H1 (cell line): ENCODE measurements around the gene COL4A1. TPM values are rescaled to one million over a fixed set of nuclear protein-coding genes. Genes with fewer than 3 reads are reported as not detected.
A peak's percentile ranks its signal among the peaks of the same experiment; 100 is the strongest.

Experiments
- CTCF ChIA-PET: fragments of 300-600 bp; sonication (Branson Sonifier 250); formaldehyde crosslinking; loops from one replicate; lab custom pipeline; 2021; ENCODE audit not compliant: partially characterized antibody; lab: Charles Lee
- POLR2A ChIA-PET: fragments of 300-600 bp; sonication (Branson Sonifier 250); formaldehyde crosslinking; loops from one replicate; lab custom pipeline; 2021; ENCODE audit warnings: inconsistent platforms; ENCODE audit not compliant: partially characterized antibody; lab: Charles Lee
- DNase-seq, 2 experiments: peaks; one replicate each; pipeline versions ENCODE4 v3.0.0 to v3.0.0-alpha.2; 2010 to 2022; ENCODE audit warnings: low spot score in 2 of 2, low read depth in 1 of 2, mixed read lengths in 1 of 2
- FAIRE-seq: peaks from 2 replicates; lab custom pipeline; 2011; peaks lifted over from hg19 to GRCh38; lab: Jason Lieb, UNC
- H2AFZ ChIP-seq: 2 replicates; pipeline ENCODE4 v1.8.1; 2012; ENCODE audit warnings: low read length, inconsistent platforms
- H2AK5ac ChIP-seq: 2 replicates; pipeline ENCODE4 v1.6.1; 2013; ENCODE audit warnings: low read depth, low read length
- H2BK120ac ChIP-seq: replicated peaks from 2 replicates; pipeline ENCODE3; 2013; ENCODE audit warnings: low read depth, low read length, inconsistent platforms
- H2BK12ac ChIP-seq: 2 replicates; pipeline ENCODE4 v1.6.1; 2013; ENCODE audit warnings: low read depth, low read length
- H2BK15ac ChIP-seq: 2 replicates; pipeline ENCODE4 v1.6.1; 2013; ENCODE audit warnings: low read length
- H2BK20ac ChIP-seq: 2 replicates; pipeline ENCODE4 v1.6.1; 2013; ENCODE audit warnings: low read length
- H2BK5ac ChIP-seq: 2 replicates; pipeline ENCODE4 v1.6.1; 2013; ENCODE audit warnings: low read depth, low read length
- H3K14ac ChIP-seq: 2 replicates; pipeline ENCODE4 v1.6.1; 2013; ENCODE audit warnings: inconsistent platforms; ENCODE audit not compliant: insufficient read length
- H3K18ac ChIP-seq: 2 replicates; pipeline ENCODE4 v1.6.1; 2013; ENCODE audit warnings: low read length; ENCODE audit errors: extremely low read depth
- H3K23ac ChIP-seq: 2 replicates; pipeline ENCODE4 v1.6.1; 2013; ENCODE audit warnings: inconsistent platforms; ENCODE audit not compliant: insufficient read length
- H3K23me2 ChIP-seq: 2 replicates; pipeline ENCODE4 v1.6.1; 2013; ENCODE audit warnings: low read depth, low read length
- H3K27ac ChIP-seq: 2 replicates; pipeline ENCODE4 v1.6.1; 2011; ENCODE audit warnings: low read depth, low read length, inconsistent platforms
- H3K27me3 ChIP-seq, 4 experiments: replicated peaks in 1 of 4; 1 replicate in 1 of 4; 2 replicates in 3 of 4; pipeline versions ENCODE4 v1.6.1 to v1.8.1; 2011 to 2013; ENCODE audit warnings: low read length in 3 of 4, mild to moderate bottlenecking in 3 of 4, inconsistent platforms in 2 of 4, mixed read lengths in 2 of 4, moderate library complexity in 1 of 4; ENCODE audit not compliant: control insufficient read depth in 3 of 4, insufficient read depth in 3 of 4; ENCODE audit errors: extremely low read depth in 1 of 4
- H3K36me3 ChIP-seq, 4 experiments: 2 replicates each; pipeline versions ENCODE4 v1.6.1 to v1.8.1; 2011 to 2013; ENCODE audit warnings: mild to moderate bottlenecking in 4 of 4, low read length in 3 of 4, moderate library complexity in 2 of 4, control low read depth in 1 of 4, inconsistent platforms in 1 of 4; ENCODE audit not compliant: insufficient read depth in 4 of 4, control insufficient read depth in 2 of 4
- H3K4ac ChIP-seq: replicated peaks from 2 replicates; pipeline ENCODE3; 2013; ENCODE audit warnings: low read length, low read depth, mixed read lengths, inconsistent platforms; ENCODE audit not compliant: insufficient read length
- H3K4me1 ChIP-seq, 4 experiments: replicated peaks in 1 of 4; 1 replicate in 1 of 4; 2 replicates in 3 of 4; pipeline versions ENCODE4 v1.6.1 to v1.8.1; 2011 to 2013; ENCODE audit warnings: low read length in 3 of 4, inconsistent platforms in 2 of 4, mixed read lengths in 1 of 4; ENCODE audit not compliant: insufficient read depth in 4 of 4, control insufficient read depth in 3 of 4
- H3K4me2 ChIP-seq, 2 experiments: 2 replicates each; pipeline versions ENCODE4 v1.6.1 to v1.8.1; 2011 to 2013; ENCODE audit warnings: low read depth in 2 of 2, low read length in 2 of 2, control low read depth in 1 of 2, inconsistent platforms in 1 of 2, mild to moderate bottlenecking in 1 of 2; ENCODE audit not compliant: insufficient read depth in 1 of 2
- H3K4me3 ChIP-seq, 4 experiments: fragments of 200-600, 300-600 bp in 1 of 4; sonication (generic), shearing (Covaris generic), sonication (Bioruptor Twin) in 1 of 4; 2 replicates each; pipeline versions ENCODE4 v1.5.1 to v1.8.1; 2011 to 2016; ENCODE audit warnings: low read length in 4 of 4, low read depth in 3 of 4, control low read depth in 2 of 4, inconsistent platforms in 2 of 4, mild to moderate bottlenecking in 2 of 4, mixed read lengths in 1 of 4, moderate library complexity in 1 of 4; ENCODE audit not compliant: insufficient read depth in 2 of 4; ENCODE audit errors: extremely low read depth in 1 of 4
- H3K56ac ChIP-seq: replicated peaks from 2 replicates; pipeline ENCODE3; 2013; ENCODE audit warnings: low read depth, mild to moderate bottlenecking, mixed read lengths, low read length, inconsistent platforms; ENCODE audit not compliant: insufficient read length
- H3K79me1 ChIP-seq: 2 replicates; pipeline ENCODE4 v1.6.1; 2013; ENCODE audit warnings: low read depth, low read length, control low read depth
- H3K79me2 ChIP-seq, 2 experiments: 2 replicates each; pipeline versions ENCODE4 v1.6.1 to v1.8.1; 2012 to 2013; ENCODE audit warnings: low read length in 2 of 2, mild to moderate bottlenecking in 2 of 2, inconsistent platforms in 1 of 2; ENCODE audit not compliant: insufficient read depth in 2 of 2, control insufficient read depth in 1 of 2
- H3K9ac ChIP-seq, 4 experiments: replicated peaks in 1 of 4; 1 replicate in 1 of 4; 2 replicates in 3 of 4; pipeline versions ENCODE4 v1.6.1 to v1.8.1; 2011 to 2013; ENCODE audit warnings: low read depth in 3 of 4, low read length in 3 of 4, control low read depth in 2 of 4, mild to moderate bottlenecking in 2 of 4, moderate library complexity in 2 of 4, inconsistent platforms in 1 of 4; ENCODE audit errors: extremely low read depth in 1 of 4
- H3K9me3 ChIP-seq, 2 experiments: 2 replicates each; pipeline versions ENCODE4 v1.6.1 to v1.8.1; 2012 to 2013; ENCODE audit warnings: mild to moderate bottlenecking in 2 of 2, moderate library complexity in 2 of 2, control low read depth in 1 of 2, inconsistent platforms in 1 of 2, low read depth in 1 of 2, low read length in 1 of 2, mixed read lengths in 1 of 2; ENCODE audit not compliant: insufficient read depth in 2 of 2
- H4K20me1 ChIP-seq, 2 experiments: replicated peaks in 1 of 2; 2 replicates each; pipeline versions ENCODE3 to v1.8.1; 2011 to 2013; ENCODE audit warnings: inconsistent platforms in 2 of 2, low read length in 2 of 2, mild to moderate bottlenecking in 1 of 2; ENCODE audit not compliant: insufficient read depth in 2 of 2, control insufficient read depth in 1 of 2
- H4K5ac ChIP-seq: 2 replicates; pipeline ENCODE4 v1.6.1; 2013; ENCODE audit warnings: low read length, low read depth, mixed read lengths, inconsistent platforms; ENCODE audit not compliant: insufficient read length
- H4K8ac ChIP-seq: 2 replicates; pipeline ENCODE4 v1.8.0; 2013; ENCODE audit warnings: mild to moderate bottlenecking, moderate library complexity, low read length, inconsistent platforms; ENCODE audit not compliant: insufficient read depth; ENCODE audit errors: extremely low read depth
- H4K91ac ChIP-seq: replicated peaks from 2 replicates; pipeline ENCODE3; 2013; ENCODE audit warnings: low read length, mixed read lengths, inconsistent platforms; ENCODE audit not compliant: insufficient read length
- CBX5 ChIP-seq: fragments of 300-800, 300-1000 bp; sonication (generic); IDR thresholded peaks from 2 replicates; pipeline ENCODE4 v1.7.1; 2016; ENCODE audit warnings: antibody characterized with exemption, low read length, low read depth
- CREB1 ChIP-seq: IDR thresholded peaks from 2 replicates; pipeline ENCODE4 v1.6.1; 2012; ENCODE audit warnings: inconsistent platforms
- FOSL1 ChIP-seq: IDR thresholded peaks from 2 replicates; pipeline ENCODE4 v1.6.1; 2011; ENCODE audit warnings: mild to moderate bottlenecking, low read depth, low read length, moderate library complexity; ENCODE audit not compliant: insufficient read depth
- KDM1A ChIP-seq: fragments of 200-600, 300-600 bp; sonication (generic); IDR thresholded peaks from 2 replicates; pipeline ENCODE4 v1.7.1; 2016; ENCODE audit warnings: mild to moderate bottlenecking, low read length, borderline replicate concordance
- KDM4A ChIP-seq: IDR thresholded peaks from one replicate; pipeline ENCODE4 v1.7.1; 2012; ENCODE audit warnings: low read depth, mild to moderate bottlenecking, moderate library complexity, low read length, inconsistent platforms; ENCODE audit not compliant: severe bottlenecking
- SIN3A ChIP-seq, 2 experiments: IDR thresholded peaks in 1 of 2; conservative IDR thresholded peaks in 1 of 2; 2 replicates each; pipeline ENCODE4 v1.6.1; 2011 to 2012; ENCODE audit warnings: low read length in 2 of 2, improper control_type of control experiment in 1 of 2, low read depth in 1 of 2, mild to moderate bottlenecking in 1 of 2
- SP2 ChIP-seq: IDR thresholded peaks from 2 replicates; pipeline ENCODE4 v1.6.1; 2012; ENCODE audit warnings: mild to moderate bottlenecking, low read length, inconsistent platforms
- TEAD4 ChIP-seq: IDR thresholded peaks from 2 replicates; pipeline ENCODE4 v1.6.1; 2012; ENCODE audit warnings: low read depth, low read length, inconsistent platforms, mixed read lengths
- WGBS, 2 experiments: shearing (Covaris generic) in 1 of 2; methylation state at CpG; one replicate each; pipeline versions ENCODE4 v1.1.6 to v1.1.7; 2013 to 2015; ENCODE audit warnings: low lambda C conversion rate in 2 of 2, mixed read lengths in 2 of 2, inconsistent platforms in 1 of 2, low coverage in 1 of 2, missing lambda C conversion rate in 1 of 2; ENCODE audit not compliant: insufficient replicate concordance in 2 of 2, insufficient coverage in 1 of 2, insufficient read length in 1 of 2; ENCODE audit errors: extremely low coverage in 1 of 2, missing lambda C conversion rate in 1 of 2; 5-methylcytosine and 5-hydroxymethylcytosine counted together
- polyA plus RNA-seq, 7 experiments: library from polyadenylated mRNA; depleted of rRNA in 3 of 7; stranded (reverse) in 5 of 7; unstranded in 2 of 7; fragments of >200 nt in 5 of 7; fragments of 200-250 nt in 2 of 7; gene quantifications; 1 replicate in 5 of 7; 2 replicates in 1 of 7; 4 replicates in 1 of 7; pipeline versions ENCODE4 v1.2.1 to v1.2.3, GENCODE V29; 2011 to 2013; ENCODE audit warnings: missing spikeins in 2 of 7, mixed read lengths in 2 of 7
- total RNA-seq: library from RNA; stranded (reverse); fragmentation: NEBNext Ultra II Directional; extraction: Animal tissue kit (Norgen Biotek cat#: 25700); gene quantifications from 2 replicates; pipeline ENCODE4 v1.2.1, GENCODE V29; 2021
- TF ChIP-seq, protein P1 (sequence below): IDR thresholded peaks from 2 replicates; pipeline ENCODE4 v1.6.1; 2011; ENCODE audit warnings: low read depth, mild to moderate bottlenecking, low read length; ENCODE audit not compliant: insufficient read depth
- TF ChIP-seq, protein P2 (sequence below): IDR thresholded peaks from 2 replicates; pipeline ENCODE4 v1.6.1; 2012; ENCODE audit warnings: inconsistent platforms

COL4A1 gene
- total and polyA plus RNA-seq, 2 of the 8 experiments (the other 6 are each of a cell fraction or from before 2014, with no cell fraction given) = 30.7 to 82.0 TPM

DNA sequence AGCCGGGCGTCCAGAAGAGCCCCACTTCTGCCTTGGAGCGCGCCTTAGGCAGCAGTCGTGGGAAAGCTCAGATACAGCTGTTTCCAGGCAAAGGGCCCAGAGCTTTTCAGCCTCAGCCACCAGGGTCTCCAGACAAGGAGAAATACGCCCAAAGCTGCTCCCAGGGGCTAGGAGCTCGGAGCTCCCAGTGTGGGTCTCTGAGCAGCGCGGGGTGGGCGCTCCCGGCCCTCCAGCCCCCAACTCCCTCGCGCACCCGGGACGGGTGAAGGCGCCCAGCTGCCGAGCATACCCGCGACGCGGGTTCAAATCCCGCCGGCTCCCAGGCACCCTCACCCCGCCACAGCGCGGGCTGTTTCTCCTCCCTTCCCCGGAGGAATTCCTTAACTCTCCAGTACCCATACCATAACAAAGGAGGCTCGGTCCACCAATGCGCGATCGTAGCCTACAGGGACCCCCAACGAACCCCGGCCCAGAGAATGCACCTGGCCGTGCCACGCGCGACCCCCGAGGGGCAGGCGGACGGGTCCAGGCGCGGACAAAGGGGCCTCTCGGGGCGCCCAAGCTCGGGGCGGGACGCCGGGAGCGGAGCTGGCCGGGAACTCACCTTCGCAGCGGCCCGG, 507 bp downstream of the COL4A1 start:
- peaks cover 15% of the 10 kb centered on the region for H3K23me2 ChIP-seq
- H2BK5ac ChIP-seq = no peak overlapping the region
- peak overlapping the region; percentile 42 for H4K5ac ChIP-seq
- FAIRE-seq (no peak), DNase-seq (peak in 1 of 2 experiments; percentile 86)
- H3K9me3 ChIP-seq = no peaks in the 10 kb centered on the region
- peaks cover 0 to 2% (median 0%) of the 10 kb centered on the region in 4 experiments; a peak in 1 of 8 replicates for H3K36me3 ChIP-seq
- peak overlapping the region; percentile 44 to 93 (median 76) for H3K4me3 ChIP-seq
- no peak overlapping the region for H2BK20ac ChIP-seq
- H4K8ac ChIP-seq = peak overlapping the region; percentile 90; the same call in 1 of the 2 replicates
- peak overlapping the region; percentile 88; the same call in 1 of the 2 replicates for H3K18ac ChIP-seq
- H3K14ac ChIP-seq = no peak overlapping the region
- H3K79me1 ChIP-seq = peaks cover 7% of the 10 kb centered on the region
- H3K4me2 ChIP-seq = peak overlapping the region; percentile 89 to 100
- no peak overlapping the region for H2BK12ac ChIP-seq
- WGBS, 2 experiments = 3% methylated on average over 42 of the region's 53 CpGs; no CpG with 5 or more reads in 1 of the 2 experiments
- H2AK5ac ChIP-seq = no peak overlapping the region
- H2BK120ac ChIP-seq = no peak overlapping the region
- H4K20me1 ChIP-seq = peaks cover 2 to 7% of the 10 kb centered on the region in 2 experiments
- no peak overlapping the region for H3K23ac ChIP-seq
- peaks cover 0 to 23% of the 10 kb centered on the region in 2 experiments; a peak in 2 of 4 replicates for H3K79me2 ChIP-seq
- ChIA-PET POLR2A (interaction anchor here (0.6 to 5.5 kb wide), 18 partner anchors 9 to 170 kb away, joined by 3 to 34 read pairs (median 4); no protein-coding TSS in a partner anchor), CTCF (interaction anchor here (0.6 to 5.2 kb wide), 7 partner anchors 9 to 148 kb away, joined by 3 to 40 read pairs (median 3); no protein-coding TSS in a partner anchor)
- H3K4me1 ChIP-seq = peaks cover 5 to 13% (median 8%) of the 10 kb centered on the region in 4 experiments; a peak in 5 of 7 replicates
- H3K27me3 ChIP-seq = peaks cover 0 to 18% (median 10%) of the 10 kb centered on the region in 4 experiments; a peak in 5 of 7 replicates
- H3K9ac ChIP-seq = peak overlapping the region in 3 of 4 experiments; percentile 77 to 98 (median 80); a peak in 5 of 7 replicates
- H3K56ac ChIP-seq = no peak overlapping the region
- H4K91ac ChIP-seq = no peak overlapping the region
- H3K4ac ChIP-seq = no peak overlapping the region
- no peak overlapping the region for H2AFZ ChIP-seq
- no peak overlapping the region for H2BK15ac ChIP-seq
- peak overlapping the region; percentile 44; the same call in 1 of the 2 replicates for H3K27ac ChIP-seq
- TF ChIP-seq FOSL1 (no peak), KDM4A (peak; percentile 78), KDM1A (0 out of 2 replicates have a peak, but pooled peaks have one; percentile 8), CREB1 (no peak), CBX5 (no peak), SIN3A (conservative IDR thresholded peaks at IDR 0.05 in 1 of 2, IDR thresholded peaks at IDR 0.05 in 1 of 2; ENCODE audit: low read depth in 1 of 2, low read length in 2 of 2) (no peak), TEAD4 (peak; percentile 45; the same call in 1 of the 2 replicates), SP2 (no peak)
- TF ChIP-seq, protein P1, sequence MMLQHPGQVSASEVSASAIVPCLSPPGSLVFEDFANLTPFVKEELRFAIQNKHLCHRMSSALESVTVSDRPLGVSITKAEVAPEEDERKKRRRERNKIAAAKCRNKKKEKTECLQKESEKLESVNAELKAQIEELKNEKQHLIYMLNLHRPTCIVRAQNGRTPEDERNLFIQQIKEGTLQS = no peak
- TF ChIP-seq, protein P2, sequence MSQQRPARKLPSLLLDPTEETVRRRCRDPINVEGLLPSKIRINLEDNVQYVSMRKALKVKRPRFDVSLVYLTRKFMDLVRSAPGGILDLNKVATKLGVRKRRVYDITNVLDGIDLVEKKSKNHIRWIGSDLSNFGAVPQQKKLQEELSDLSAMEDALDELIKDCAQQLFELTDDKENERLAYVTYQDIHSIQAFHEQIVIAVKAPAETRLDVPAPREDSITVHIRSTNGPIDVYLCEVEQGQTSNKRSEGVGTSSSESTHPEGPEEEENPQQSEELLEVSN = no peak; the same call in 1 of the 2 replicates
